HCT116 (cell line): ENCODE data around the gene PLB1. TPM values are rescaled to one million over a fixed set of nuclear protein-coding genes. Genes with fewer than 3 reads are reported as not detected.
A peak's percentile ranks its signal among the peaks of the same experiment; 100 is the strongest.

Experiments
- ATAC-seq: fragments of 200-7000 bp; cut with Tn5 transposase; 2 replicates; pipeline ENCODE4 v1.9.1; 2020; ENCODE audit warnings: mild to moderate bottlenecking, moderate library complexity
- BruUV-seq: library from RNA; stranded (reverse); fragments of 400-500 nt; replicated peaks from 2 replicates; lab custom pipeline; 2021; lab: Mats Ljungman, UMichigan
- CTCF ChIA-PET: fragments of 300-600 bp; sonication (Branson Sonifier 250); formaldehyde crosslinking; loops from one replicate; lab custom pipeline; 2021; ENCODE audit warnings: antibody characterized with exemption; lab: Charles Lee
- POLR2A ChIA-PET: fragments of 300-600, 350-600 bp; sonication (Branson Sonifier 250); formaldehyde crosslinking; loops from one replicate; lab custom pipeline; 2021; ENCODE audit warnings: antibody characterized with exemption; lab: Charles Lee
- RAD21 ChIA-PET, 2 experiments: fragments of 300-600 bp; sonication (Branson Sonifier 250); formaldehyde crosslinking; loops; one replicate each; lab custom pipeline; 2023; ENCODE audit warnings: low total read pairs in 2 of 2; ENCODE audit not compliant: uncharacterized antibody in 2 of 2, unreplicated experiment in 2 of 2, low non-redundant PET in 1 of 2; lab: Charles Lee
- DNase-seq: peaks from one replicate; pipeline ENCODE4 v3.0.0-alpha.2; 2010; ENCODE audit warnings: low read depth, low spot score
- H2AFZ ChIP-seq: fragments of 200-600 bp; shearing (Covaris generic), sonication (generic); 2 replicates; pipeline ENCODE4 v1.6.1; 2017; ENCODE audit warnings: low read depth, mixed run types, mixed read lengths, antibody characterized with exemption, low read length; ENCODE audit not compliant: poor library complexity, severe bottlenecking
- H3K27ac ChIP-seq: 2 replicates; pipeline ENCODE4 v1.5.1; 2012; ENCODE audit warnings: low read depth, low read length
- H3K27me3 ChIP-seq: fragments of 200-600 bp; sonication (generic); 2 replicates; pipeline ENCODE4 v1.6.1; 2016; ENCODE audit warnings: mixed run types, low read length, mixed read lengths; ENCODE audit not compliant: insufficient read depth
- H3K36me3 ChIP-seq, 2 experiments: fragments of 200-500 bp in 1 of 2; fragments of 200-600 bp in 1 of 2; sonication (Bioruptor generic) in 1 of 2; sonication (generic) in 1 of 2; 2 replicates each; pipeline versions ENCODE4 v1.5.1 to v1.6.1; 2014 to 2016; ENCODE audit warnings: low read length in 2 of 2, inconsistent platforms in 1 of 2, mixed read lengths in 1 of 2, mixed run types in 1 of 2; ENCODE audit not compliant: insufficient read depth in 2 of 2, control insufficient read depth in 1 of 2
- H3K4me1 ChIP-seq, 2 experiments: fragments of 200-600 bp in 1 of 2; sonication (generic) in 1 of 2; 2 replicates each; pipeline versions ENCODE4 v1.5.1 to v1.6.1; 2012 to 2017; ENCODE audit warnings: low read length in 2 of 2, inconsistent platforms in 1 of 2, mild to moderate bottlenecking in 1 of 2, mixed read lengths in 1 of 2, mixed run types in 1 of 2, moderate library complexity in 1 of 2; ENCODE audit not compliant: insufficient read depth in 2 of 2, control insufficient read depth in 1 of 2
- H3K4me2 ChIP-seq: fragments of 200-600 bp; sonication (generic); 2 replicates; pipeline ENCODE4 v1.6.1; 2017; ENCODE audit warnings: mixed run types, low read length, mixed read lengths
- H3K4me3 ChIP-seq, 2 experiments: fragments of 200-600 bp in 1 of 2; sonication (generic) in 1 of 2; replicated peaks in 1 of 2; 2 replicates each; pipeline ENCODE4 v1.5.1; 2011 to 2016; ENCODE audit warnings: low read length in 2 of 2, control low read depth in 1 of 2, low read depth in 1 of 2, mild to moderate bottlenecking in 1 of 2, mixed read lengths in 1 of 2, mixed run types in 1 of 2
- H3K79me2 ChIP-seq: fragments of 200-600 bp; sonication (generic); 2 replicates; pipeline ENCODE4 v1.6.1; 2017; ENCODE audit warnings: mild to moderate bottlenecking, mixed run types, low read length, moderate library complexity, mixed read lengths; ENCODE audit not compliant: insufficient read depth
- H3K9ac ChIP-seq: fragments of 200-600 bp; sonication (generic); 2 replicates; pipeline ENCODE4 v1.6.1; 2016; ENCODE audit warnings: low read length, mixed read lengths
- H3K9me2 ChIP-seq: fragments of 200-600 bp; sonication (generic), shearing (Covaris generic); 2 replicates; pipeline ENCODE4 v1.6.1; 2017; ENCODE audit warnings: mixed run types, mild to moderate bottlenecking, moderate library complexity; ENCODE audit not compliant: insufficient read depth
- H3K9me3 ChIP-seq, 2 experiments: fragments of 200-500 bp in 1 of 2; fragments of 200-600 bp in 1 of 2; sonication (Bioruptor generic) in 1 of 2; sonication (generic) in 1 of 2; 2 replicates each; pipeline ENCODE4 v1.6.1; 2014 to 2017; ENCODE audit warnings: low read length in 2 of 2, mixed read lengths in 2 of 2, inconsistent platforms in 1 of 2, low read depth in 1 of 2, mild to moderate bottlenecking in 1 of 2, mixed run types in 1 of 2, moderate library complexity in 1 of 2; ENCODE audit not compliant: control insufficient read depth in 1 of 2, insufficient read depth in 1 of 2
- H4K20me1 ChIP-seq: fragments of 200-600 bp; sonication (generic), shearing (Covaris generic); 2 replicates; pipeline ENCODE4 v1.6.1; 2017; ENCODE audit warnings: mixed run types, mild to moderate bottlenecking, moderate library complexity; ENCODE audit not compliant: insufficient read depth
- CBX3 ChIP-seq: IDR thresholded peaks from 2 replicates; pipeline ENCODE4 v1.6.1; 2012; ENCODE audit warnings: low read depth
- CEBPB ChIP-seq: IDR thresholded peaks from 2 replicates; pipeline ENCODE4 v1.6.1; 2012; ENCODE audit warnings: low read depth
- ELF1 ChIP-seq: IDR thresholded peaks from 2 replicates; pipeline ENCODE4 v1.6.1; 2012; ENCODE audit warnings: low read depth, borderline replicate concordance
- EZH2 ChIP-seq: fragments of 200-600 bp; sonication (generic); IDR thresholded peaks from 2 replicates; pipeline ENCODE4 v1.6.1; 2017; ENCODE audit warnings: antibody characterized with exemption, mixed run types
- EZH2phosphoT487 ChIP-seq: fragments of 200-600 bp; IDR thresholded peaks from 2 replicates; pipeline ENCODE4 v1.6.1; 2018; ENCODE audit warnings: antibody characterized with exemption, borderline replicate concordance
- JUND ChIP-seq: IDR thresholded peaks from 2 replicates; pipeline ENCODE4 v1.6.1; 2012
- POLR2A ChIP-seq: IDR thresholded peaks from 2 replicates; pipeline ENCODE4 v1.7.0; 2011; ENCODE audit warnings: borderline replicate concordance; ENCODE audit not compliant: insufficient read depth, insufficient read length; ENCODE audit errors: extremely low read depth
- POLR2AphosphoS5 ChIP-seq: IDR thresholded peaks from 2 replicates; pipeline ENCODE4 v1.6.1; 2011; ENCODE audit warnings: mild to moderate bottlenecking, low read depth, low read length, moderate library complexity
- SRF ChIP-seq: IDR thresholded peaks from 2 replicates; pipeline ENCODE4 v1.6.1; 2012; ENCODE audit warnings: low read depth
- YY1 ChIP-seq: IDR thresholded peaks from 2 replicates; pipeline ENCODE4 v1.6.1; 2011; ENCODE audit warnings: low read length, low read depth, moderate library complexity, mild to moderate bottlenecking; ENCODE audit not compliant: insufficient replicate concordance; ENCODE audit errors: extremely low read depth
- ZFX ChIP-seq: fragments of 450-650 bp; IDR thresholded peaks from 2 replicates; pipeline ENCODE4 v1.6.1; 2017
- ZNF274 ChIP-seq: fragments of 200-500 bp; sonication (Bioruptor generic); IDR thresholded peaks from 2 replicates; pipeline ENCODE4 v1.6.1; 2014; ENCODE audit warnings: mild to moderate bottlenecking, low read depth, low read length, inconsistent platforms
- intact Hi-C: fragments of 100-400 bp; cut with micrococcal nuclease; formaldehyde crosslinking; loops from 2 replicates; pipeline ENCODE4 v1.10.0; 2022
- total RNA-seq: library from RNA; stranded (reverse); gene quantifications from one replicate; pipeline ENCODE4 v1.2.1, GENCODE V29; 2021; ENCODE audit not compliant: unreplicated experiment
- TF ChIP-seq, protein P1 (sequence below), 3 experiments: fragments of 200-600 bp in 1 of 3; sonication (generic) in 1 of 3; IDR thresholded peaks in 2 of 3; conservative IDR thresholded peaks in 1 of 3; 2 replicates each; pipeline ENCODE4 v1.5.1; 2012 to 2017; ENCODE audit warnings: low read depth in 2 of 3, low read length in 2 of 3, antibody characterized with exemption in 1 of 3, borderline replicate concordance in 1 of 3, control low read depth in 1 of 3, mild to moderate bottlenecking in 1 of 3, mixed read lengths in 1 of 3, mixed run types in 1 of 3, moderate library complexity in 1 of 3; ENCODE audit not compliant: insufficient read depth in 1 of 3

PLB1 gene
- total RNA-seq, 1 experiment from 2014 or later, result 0.49 TPM

- no peak for ATAC-seq
- CTCF ChIA-PET, result interaction anchor here (0.8 to 3.8 kb wide), 8 partner anchors 10 to 189 kb away, joined by 3 to 33 read pairs (median 6); partner anchors contain the start of gene PPP1CB
- RAD21 ChIA-PET, result interaction anchor here (1.2 to 2.1 kb wide), 2 partner anchors 26 to 27 kb away, joined by 3 to 12 read pairs; no protein-coding TSS in a partner anchor
Measured at GRCh38 chr2:28593160-28593755, 97.4 kb downstream of the PLB1 start.

More at GRCh38 chr2:28593160-28593755, 97.4 kb downstream of the PLB1 start:
- Histone ChIP-seq H3K27me3 (no peaks in the 10 kb centered on the region), H3K9ac (no peak overlapping the region), H3K79me2 (no peaks in the 10 kb centered on the region), H3K36me3 (no peaks in the 10 kb centered on the region), H3K27ac (no peak overlapping the region), H3K9me2 (no peaks in the 10 kb centered on the region), H3K9me3 (no peaks in the 10 kb centered on the region), H3K4me2 (peak overlapping the region; percentile 60), H2AFZ (peak overlapping the region; percentile 86), H3K4me1 (peaks cover 20 to 51% of the 10 kb centered on the region in 2 experiments), H3K4me3 (no peak overlapping the region), H4K20me1 (no peaks in the 10 kb centered on the region)
- POLR2A ChIA-PET, result no interaction called here
- BruUV-seq, result no TSS peak
- DNase-seq, result no peak
- TF ChIP-seq YY1, result no peak
- TF ChIP-seq JUND, result no peak
- TF ChIP-seq CBX3, result no peak
- no peak for TF ChIP-seq EZH2phosphoT487
- no peak for TF ChIP-seq ZNF274
- no peak for TF ChIP-seq EZH2
- TF ChIP-seq POLR2AphosphoS5, result no peak
- TF ChIP-seq CEBPB, result no peak
- TF ChIP-seq ELF1, result no peak
- TF ChIP-seq, protein P1, sequence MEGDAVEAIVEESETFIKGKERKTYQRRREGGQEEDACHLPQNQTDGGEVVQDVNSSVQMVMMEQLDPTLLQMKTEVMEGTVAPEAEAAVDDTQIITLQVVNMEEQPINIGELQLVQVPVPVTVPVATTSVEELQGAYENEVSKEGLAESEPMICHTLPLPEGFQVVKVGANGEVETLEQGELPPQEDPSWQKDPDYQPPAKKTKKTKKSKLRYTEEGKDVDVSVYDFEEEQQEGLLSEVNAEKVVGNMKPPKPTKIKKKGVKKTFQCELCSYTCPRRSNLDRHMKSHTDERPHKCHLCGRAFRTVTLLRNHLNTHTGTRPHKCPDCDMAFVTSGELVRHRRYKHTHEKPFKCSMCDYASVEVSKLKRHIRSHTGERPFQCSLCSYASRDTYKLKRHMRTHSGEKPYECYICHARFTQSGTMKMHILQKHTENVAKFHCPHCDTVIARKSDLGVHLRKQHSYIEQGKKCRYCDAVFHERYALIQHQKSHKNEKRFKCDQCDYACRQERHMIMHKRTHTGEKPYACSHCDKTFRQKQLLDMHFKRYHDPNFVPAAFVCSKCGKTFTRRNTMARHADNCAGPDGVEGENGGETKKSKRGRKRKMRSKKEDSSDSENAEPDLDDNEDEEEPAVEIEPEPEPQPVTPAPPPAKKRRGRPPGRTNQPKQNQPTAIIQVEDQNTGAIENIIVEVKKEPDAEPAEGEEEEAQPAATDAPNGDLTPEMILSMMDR (IDR thresholded peaks at IDR 0.05 in 2 of 3, conservative IDR thresholded peaks at IDR 0.05 in 1 of 3; ENCODE audit: borderline replicate concordance in 1 of 3, insufficient read depth in 1 of 3, low read depth in 2 of 3, low read length in 2 of 3), result no peak
- no peak for TF ChIP-seq SRF
- no peak for TF ChIP-seq ZFX
- no peak for TF ChIP-seq POLR2A
- intact Hi-C loops, result loop anchor here (10.0 kb wide), 1 partner anchor 302 kb away; the partner anchor contains the start of gene WDR43
